HepG2 (cell line): ENCODE data around the gene CDYL. TPM values are rescaled to one million over a fixed set of nuclear protein-coding genes. Genes with fewer than 3 reads are reported as not detected.

Experiments used
- BORCS8-MEF2B ChIP-seq: sonication (generic); formaldehyde crosslinking; IDR thresholded peaks from 2 replicates; pipeline ENCODE4 v1.8.0; 2022; ENCODE audit warnings: mild to moderate bottlenecking, missing genetic modification reagents
- CBX1 ChIP-seq: IDR thresholded peaks from one replicate; pipeline ENCODE4 v1.6.1; 2016; ENCODE audit warnings: antibody characterized with exemption, low read depth
- CENPX ChIP-seq: sonication (generic); formaldehyde crosslinking; IDR thresholded peaks from 2 replicates; pipeline ENCODE4 v1.9.0; 2021; ENCODE audit warnings: mild to moderate bottlenecking, missing genetic modification reagents, moderate library complexity
- DRAP1 ChIP-seq: IDR thresholded peaks from 2 replicates; pipeline ENCODE4 v1.6.1; 2016; ENCODE audit warnings: missing genetic modification reagents, missing compliant biosample characterization
- FOSL2 ChIP-seq: sonication (generic); formaldehyde crosslinking; IDR thresholded peaks from 2 replicates; pipeline ENCODE4 v1.4.0; 2020; ENCODE audit warnings: missing genetic modification reagents
- GTF3A ChIP-seq: sonication (generic); formaldehyde crosslinking; conservative IDR thresholded peaks from 2 replicates; pipeline ENCODE4 v1.4.0; 2020; ENCODE audit warnings: mild to moderate bottlenecking, missing genetic modification reagents
- GZF1 ChIP-seq: sonication (generic); formaldehyde crosslinking; IDR thresholded peaks from 2 replicates; pipeline ENCODE4 v1.5.1; 2020; ENCODE audit warnings: mild to moderate bottlenecking, missing genetic modification reagents
- NCOR1 ChIP-seq: fragments of 200-600 bp; sonication (generic); IDR thresholded peaks from 2 replicates; pipeline ENCODE4 v1.7.0; 2017; ENCODE audit warnings: antibody characterized with exemption, low read length, borderline replicate concordance
- NFE2L2 ChIP-seq: fragments of 150-350 bp; IDR thresholded peaks from 2 replicates; pipeline ENCODE4 v1.6.1; 2014; ENCODE audit warnings: low read length
- PLSCR1 ChIP-seq: sonication (generic); formaldehyde crosslinking; IDR thresholded peaks from 2 replicates; pipeline ENCODE4 v1.5.0; 2020; ENCODE audit warnings: missing genetic modification reagents, mild to moderate bottlenecking, borderline replicate concordance
- RAD21 ChIP-seq: fragments of 450-650 bp; formaldehyde crosslinking; IDR thresholded peaks from 2 replicates; pipeline ENCODE4 v1.5.0; 2020; ENCODE audit warnings: mild to moderate bottlenecking
- RFX5 ChIP-seq: IDR thresholded peaks from 2 replicates; pipeline ENCODE4 v1.6.1; 2011; ENCODE audit warnings: low read depth, low read length, improper control_type of control experiment
- STAT5B ChIP-seq: sonication (generic); formaldehyde crosslinking; IDR thresholded peaks from 2 replicates; pipeline ENCODE4 v1.4.0; 2020; ENCODE audit warnings: missing genetic modification reagents
- TEAD2 ChIP-seq: sonication (generic); formaldehyde crosslinking; IDR thresholded peaks from 2 replicates; pipeline ENCODE4 v1.9.0; 2021; ENCODE audit warnings: missing genetic modification reagents
- TEAD3 ChIP-seq: optimal IDR thresholded peaks from 2 replicates; pipeline ENCODE3; 2016; ENCODE audit warnings: borderline replicate concordance
- TERF1 ChIP-seq: sonication (generic); formaldehyde crosslinking; IDR thresholded peaks from 2 replicates; pipeline ENCODE4 v1.8.0; 2022; ENCODE audit warnings: mild to moderate bottlenecking, missing genetic modification reagents, moderate library complexity
- WIZ ChIP-seq: sonication (generic); formaldehyde crosslinking; IDR thresholded peaks from 2 replicates; pipeline ENCODE4 v1.5.1; 2020; ENCODE audit warnings: mild to moderate bottlenecking, missing genetic modification reagents
- ZC3H13 ChIP-seq: sonication (generic); formaldehyde crosslinking; IDR thresholded peaks from 2 replicates; pipeline ENCODE4 v1.8.1; 2023; ENCODE audit warnings: mild to moderate bottlenecking, missing genetic modification reagents, moderate library complexity
- ZFP82 ChIP-seq: sonication (generic); formaldehyde crosslinking; IDR thresholded peaks from 2 replicates; pipeline ENCODE4 v1.5.1; 2020; ENCODE audit warnings: mild to moderate bottlenecking, missing genetic modification reagents, borderline replicate concordance
- ZFY ChIP-seq: sonication (generic); formaldehyde crosslinking; IDR thresholded peaks from 2 replicates; pipeline ENCODE4 v1.4.0; 2020; ENCODE audit warnings: missing genetic modification reagents
- ZMYM2 ChIP-seq: sonication (generic); formaldehyde crosslinking; IDR thresholded peaks from 2 replicates; pipeline ENCODE4 v1.8.0; 2022; ENCODE audit warnings: mild to moderate bottlenecking, missing genetic modification reagents
- ZNF260 ChIP-seq: sonication (generic); formaldehyde crosslinking; IDR thresholded peaks from 2 replicates; pipeline ENCODE4 v1.4.0; 2020; ENCODE audit warnings: missing genetic modification reagents, low read depth, mild to moderate bottlenecking, borderline replicate concordance
- ZNF362 ChIP-seq: sonication (generic); formaldehyde crosslinking; IDR thresholded peaks from 2 replicates; pipeline ENCODE4 v1.4.0; 2020; ENCODE audit warnings: missing genetic modification reagents, mild to moderate bottlenecking, borderline replicate concordance
- ZNF629 ChIP-seq: sonication (generic); formaldehyde crosslinking; conservative IDR thresholded peaks from 2 replicates; pipeline ENCODE4 v1.5.0; 2020; ENCODE audit warnings: missing genetic modification reagents
- ZNF639 ChIP-seq: conservative IDR thresholded peaks from 2 replicates; pipeline ENCODE4 v1.6.1; 2018; ENCODE audit warnings: missing genetic modification reagents
- ZNF7 ChIP-seq: IDR thresholded peaks from 2 replicates; pipeline ENCODE4 v1.6.1; 2016; ENCODE audit warnings: missing biosample characterization, missing genetic modification reagents
- polyA plus RNA-seq, 8 experiments: library from polyadenylated mRNA; depleted of rRNA in 3 of 8; stranded (reverse) in 7 of 8; unstranded in 1 of 8; fragments of >200 nt; fragmentation: Illumina TruSeq in 4 of 8; extraction: Trizol in 4 of 8; gene quantifications; 2 replicates each; pipeline versions ENCODE4 v1.2.1 to v1.2.3, GENCODE V29; 2011 to 2016; ENCODE audit warnings: low read depth in 4 of 8, missing spikeins in 1 of 8, mixed read lengths in 1 of 8; ENCODE audit not compliant: insufficient read depth in 1 of 8
- total RNA-seq, 5 experiments: library from RNA; depleted of rRNA; stranded (reverse); fragments of >200 nt; fragmentation: Illumina TruSeq; extraction: Trizol; gene quantifications; 2 replicates each; pipeline ENCODE4 v1.2.3, GENCODE V29; 2016; ENCODE audit warnings: low read depth in 1 of 5

Gene CDYL
- total and polyA plus RNA-seq, 2 of the 13 experiments (the other 11 are each of a cell fraction or from before 2014, with no cell fraction given) = 22.8 to 105 TPM

- TF ChIP-seq TERF1 (CRISPR knock-in tag) = no peak
- no peak for TF ChIP-seq RFX5
- no peak for TF ChIP-seq ZNF362
- TF ChIP-seq CENPX (CRISPR knock-in tag) = no peak
- TF ChIP-seq WIZ (CRISPR knock-in tag) = no peak
- no peak for TF ChIP-seq ZNF639 (CRISPR knock-in tag)
- no peak for TF ChIP-seq NFE2L2
- no peak for TF ChIP-seq ZNF260
- no peak for TF ChIP-seq ZNF7 (CRISPR knock-in tag)
- no peak for TF ChIP-seq BORCS8-MEF2B
- TF ChIP-seq ZNF629 (CRISPR knock-in tag) = no peak
- TF ChIP-seq TEAD2 = no peak
- TF ChIP-seq ZC3H13 = no peak
- 0 out of 2 replicates have a peak, but pooled peaks have one; percentile 10 for TF ChIP-seq FOSL2
- TF ChIP-seq ZMYM2 (CRISPR knock-in tag) = no peak
- TF ChIP-seq DRAP1 (CRISPR knock-in tag) = no peak
- no peak for TF ChIP-seq ZFP82 (CRISPR knock-in tag)
- no peak for TF ChIP-seq CBX1
- TF ChIP-seq TEAD3 (CRISPR knock-in tag) = peak; percentile 50
- no peak for TF ChIP-seq STAT5B
- TF ChIP-seq NCOR1 = no peak
- no peak for TF ChIP-seq GZF1 (CRISPR knock-in tag)
- no peak for TF ChIP-seq PLSCR1 (CRISPR knock-in tag)
- TF ChIP-seq RAD21 (CRISPR knock-in tag) = peak; percentile 57; the same call in 1 of the 2 replicates
- TF ChIP-seq GTF3A (CRISPR knock-in tag) = no peak
- no peak for TF ChIP-seq ZFY
Observed at GRCh38 chr6:4805553-4806336, 29.5 kb downstream of the CDYL start (continued).
